GM12878 (cell line): ENCODE data around the gene CFAP54. TPM values are rescaled to one million over a fixed set of nuclear protein-coding genes. Genes with fewer than 3 reads are reported as not detected.

Experiments
- ATAC-seq: fragments of 200-7000 bp; cut with Tn5 transposase; 3 replicates; pipeline ENCODE4 v1.9.1; 2020; ENCODE audit warnings: mild to moderate bottlenecking, moderate library complexity
- BruUV-seq: library from RNA; stranded (reverse); fragments of 400-500 nt; replicated peaks from 2 replicates; lab custom pipeline; 2021; lab: Mats Ljungman, UMichigan
- CTCF ChIA-PET: fragments of 300-600 bp; sonication (Branson Sonifier 250); formaldehyde crosslinking; extraction: SDS; loops from one replicate; lab custom pipeline; 2021; ENCODE audit warnings: inconsistent platforms; lab: Yijun Ruan, JAX
- POLR2A ChIA-PET: fragments of 350-600 bp; formaldehyde crosslinking; extraction: SDS; loops from one replicate; lab custom pipeline; 2021; ENCODE audit warnings: inconsistent platforms; lab: Charles Lee
- RAD21 ChIA-PET: fragments of 300-600 bp; sonication (Branson Sonifier 250); formaldehyde crosslinking; loops from one replicate; lab custom pipeline; 2023; ENCODE audit warnings: antibody characterized with exemption; ENCODE audit not compliant: unreplicated experiment; lab: Charles Lee
- SMC1A ChIA-PET: fragments of 300-600 bp; sonication (Branson Sonifier 250); formaldehyde crosslinking; loops from one replicate; lab custom pipeline; 2023; ENCODE audit not compliant: unreplicated experiment, uncharacterized antibody; lab: Charles Lee
- DNase-seq: peaks from one replicate; pipeline ENCODE4 v3.0.0-alpha.2; 2011; ENCODE audit warnings: low read depth, low spot score
- FAIRE-seq: peaks from 3 replicates; lab custom pipeline; 2011; peaks lifted over from hg19 to GRCh38; lab: Jason Lieb, UNC
- H2AFZ ChIP-seq: 2 replicates; pipeline ENCODE4 v1.6.0; 2011; ENCODE audit warnings: low read depth, low read length, control low read depth; ENCODE audit not compliant: control insufficient read depth
- H3K27ac ChIP-seq: 2 replicates; pipeline ENCODE4 v1.5.1; 2011; ENCODE audit warnings: control low read depth; ENCODE audit not compliant: control insufficient read depth, insufficient read depth
- H3K27me3 ChIP-seq, 2 experiments: replicated peaks in 1 of 2; 2 replicates each; pipeline versions ENCODE4 v1.6.0 to v1.6.1; 2011; ENCODE audit warnings: low read length in 1 of 2; ENCODE audit not compliant: control insufficient read depth in 2 of 2, insufficient read depth in 2 of 2
- H3K36me3 ChIP-seq, 2 experiments: 2 replicates each; pipeline ENCODE4 v1.5.1; 2011; ENCODE audit warnings: low read length in 1 of 2; ENCODE audit not compliant: control insufficient read depth in 2 of 2, insufficient read depth in 2 of 2
- H3K4me1 ChIP-seq: 2 replicates; pipeline ENCODE4 v1.6.1; 2011; ENCODE audit warnings: mild to moderate bottlenecking, low read length, moderate library complexity, mixed read lengths; ENCODE audit not compliant: control insufficient read depth, insufficient read depth
- H3K4me2 ChIP-seq: 2 replicates; pipeline ENCODE4 v1.6.0; 2011; ENCODE audit warnings: control low read depth; ENCODE audit not compliant: control insufficient read depth, insufficient read depth
- H3K4me3 ChIP-seq: fragments of 200-600 bp; sonication (generic); 2 replicates; pipeline ENCODE4 v1.5.1; 2016
- H3K79me2 ChIP-seq: 2 replicates; pipeline ENCODE4 v1.6.0; 2011; ENCODE audit warnings: low read length; ENCODE audit not compliant: control insufficient read depth, insufficient read depth
- H3K9ac ChIP-seq: 2 replicates; pipeline ENCODE4 v1.8.0; 2011; ENCODE audit warnings: low read length, control low read depth, mixed read lengths; ENCODE audit not compliant: control insufficient read depth, insufficient read depth
- H3K9me3 ChIP-seq: replicated peaks from 3 replicates; pipeline ENCODE4 v1.5.1; 2011; ENCODE audit warnings: mild to moderate bottlenecking, low read length; ENCODE audit not compliant: control insufficient read depth, insufficient read depth
- H4K20me1 ChIP-seq: 2 replicates; pipeline ENCODE4 v1.6.0; 2011; ENCODE audit not compliant: control insufficient read depth, insufficient read depth
- CBX3 ChIP-seq: fragments of 200-600 bp; sonication (generic); IDR thresholded peaks from 2 replicates; pipeline ENCODE4 v1.6.1; 2016; ENCODE audit warnings: low read depth, borderline replicate concordance
- CBX5 ChIP-seq: sonication (generic); IDR thresholded peaks from 2 replicates; pipeline ENCODE4 v1.6.1; 2016; ENCODE audit warnings: low read depth, moderate library complexity, mild to moderate bottlenecking, inconsistent platforms
- CREB1 ChIP-seq: IDR thresholded peaks from 2 replicates; pipeline ENCODE4 v1.6.1; 2012; ENCODE audit warnings: low read depth, mild to moderate bottlenecking, inconsistent platforms
- FOXM1 ChIP-seq: IDR thresholded peaks from 2 replicates; pipeline ENCODE4 v1.6.1; 2012; ENCODE audit warnings: low read depth, mild to moderate bottlenecking, inconsistent platforms, low read length, moderate library complexity
- HDAC6 ChIP-seq: fragments of 200-600 bp; sonication (generic); IDR thresholded peaks from one replicate; pipeline ENCODE4 v1.8.0; 2017; ENCODE audit warnings: antibody characterized with exemption; ENCODE audit not compliant: unreplicated experiment
- KLF5 ChIP-seq: fragments of 450-650 bp; IDR thresholded peaks from 2 replicates; pipeline ENCODE4 v1.6.1; 2014; ENCODE audit warnings: mild to moderate bottlenecking; ENCODE audit not compliant: partially characterized antibody
- MLLT1 ChIP-seq: fragments of 450-650 bp; IDR thresholded peaks from 2 replicates; pipeline ENCODE4 v1.6.1; 2016; ENCODE audit warnings: mild to moderate bottlenecking
- NFIC ChIP-seq: IDR thresholded peaks from 2 replicates; pipeline ENCODE4 v1.6.1; 2012; ENCODE audit warnings: low read depth, mild to moderate bottlenecking, inconsistent platforms, low read length, moderate library complexity
- PML ChIP-seq: IDR thresholded peaks from 2 replicates; pipeline ENCODE4 v1.6.1; 2012; ENCODE audit warnings: low read length, inconsistent platforms
- RCOR1 ChIP-seq: conservative IDR thresholded peaks from 2 replicates; pipeline ENCODE4 v1.6.1; 2012; ENCODE audit warnings: low read depth, low read length, improper control_type of control experiment
- SIN3A ChIP-seq: IDR thresholded peaks from 2 replicates; pipeline ENCODE4 v1.6.1; 2012; ENCODE audit warnings: low read depth, low read length, improper control_type of control experiment
- SUPT20H ChIP-seq: IDR thresholded peaks from 2 replicates; pipeline ENCODE4 v1.6.1; 2011; ENCODE audit warnings: low read depth, mild to moderate bottlenecking, low read length, moderate library complexity, borderline replicate concordance; ENCODE audit not compliant: control insufficient read depth
- TBL1XR1 ChIP-seq: IDR thresholded peaks from 2 replicates; pipeline ENCODE4 v1.6.1; 2012; ENCODE audit warnings: low read depth, low read length, improper control_type of control experiment
- WGBS: methylation state at CpG from one replicate; pipeline ENCODE4 v1.1.6; 2016; ENCODE audit warnings: low lambda C conversion rate; ENCODE audit not compliant: insufficient replicate concordance, insufficient coverage; ENCODE audit errors: missing lambda C conversion rate; 5-methylcytosine and 5-hydroxymethylcytosine counted together
- in situ Hi-C: fragments of 300-500 bp; cut with MboI; formaldehyde crosslinking; loops from 9 replicates; pipeline ENCODE4 v1.14.3; 2018; ENCODE audit warnings: mixed read lengths
- intact Hi-C: fragments of 100-400 bp; cut with micrococcal nuclease; formaldehyde crosslinking; loops from one replicate; pipeline ENCODE4 v1.14.2; 2022; ENCODE audit not compliant: unreplicated experiment
- polyA plus RNA-seq, 11 experiments: library from polyadenylated mRNA; depleted of rRNA in 4 of 11; unstranded in 6 of 11; stranded (reverse) in 5 of 11; fragments of >200 nt; fragmentation: Nextera tagmentation in 4 of 11; fragmentation: Illumina TruSeq in 1 of 11; extraction: Ambion mirVana in 4 of 11; extraction: Trizol in 1 of 11; gene quantifications; 1 replicate in 1 of 11; 2 replicates in 10 of 11; pipeline versions ENCODE4 v1.2.1 to v1.2.3, GENCODE V29; 2011 to 2016; ENCODE audit warnings: inconsistent platforms in 2 of 11, missing spikeins in 2 of 11, low read depth in 1 of 11
- total RNA-seq, 4 experiments: library from RNA; depleted of rRNA in 3 of 4; stranded (reverse); fragments of >200 nt in 3 of 4; fragmentation: Illumina TruSeq in 1 of 4; extraction: Trizol in 1 of 4; gene quantifications; 2 replicates each; pipeline versions ENCODE4 v1.2.1 to v1.2.3, GENCODE V29; 2013 to 2021
- TF ChIP-seq, protein P1 (sequence below), 3 experiments: IDR thresholded peaks in 2 of 3; conservative IDR thresholded peaks in 1 of 3; 2 replicates each; pipeline ENCODE4 v1.5.1; 2011; ENCODE audit warnings: low read depth in 3 of 3, low read length in 3 of 3, mild to moderate bottlenecking in 3 of 3, control low read depth in 2 of 3, moderate library complexity in 2 of 3, inconsistent platforms in 1 of 3, mixed read lengths in 1 of 3; ENCODE audit not compliant: control insufficient read depth in 2 of 3, insufficient read depth in 1 of 3; ENCODE audit errors: extremely low read depth in 1 of 3
- TF ChIP-seq, protein P2 (sequence below): IDR thresholded peaks from 2 replicates; pipeline ENCODE4 v1.6.1; 2012; ENCODE audit warnings: low read depth, low read length, improper control_type of control experiment

Gene CFAP54
- total and polyA plus RNA-seq, 10 of the 15 experiments (the other 5 are each of a cell fraction or from before 2014, with no cell fraction given) = 0.19 to 1.5 (median 0.56) TPM

DNA sequence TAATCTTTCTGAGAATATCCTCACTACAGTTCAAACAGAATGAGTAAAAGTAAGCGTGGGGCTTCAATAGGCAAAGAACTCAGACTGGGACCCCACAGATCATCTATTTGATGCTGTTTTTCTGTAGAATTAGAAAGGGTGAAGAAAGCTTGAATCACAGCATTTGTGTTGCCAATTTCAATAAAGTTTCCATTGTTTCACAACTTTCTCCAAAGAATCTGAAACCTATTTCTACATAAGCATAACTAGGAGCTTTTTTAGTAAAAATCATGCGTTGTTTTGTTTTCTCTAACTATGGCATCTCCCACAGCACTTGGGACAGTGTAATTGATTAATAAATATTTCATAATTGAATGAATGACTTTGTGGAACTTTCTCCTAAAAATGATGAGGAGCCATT is 401.0 kb downstream of the CFAP54 start:
- FAIRE-seq (no peak), ATAC-seq (no peak), DNase-seq (no peak)
- ChIA-PET SMC1A (interaction anchor here (0.7 kb wide), 1 partner anchor 263 kb away, joined by 3 read pairs; no protein-coding TSS in a partner anchor), CTCF (no interaction called here), POLR2A (no interaction called here), RAD21 (no interaction called here)
- no peak overlapping the region for H3K9ac ChIP-seq
- peaks cover 1% of the 10 kb centered on the region; the same call in 1 of the 3 replicates for H3K9me3 ChIP-seq
- no peak overlapping the region for H3K27ac ChIP-seq
- H3K4me1 ChIP-seq = no peaks in the 10 kb centered on the region
- in situ Hi-C loops = no loop called here
- no peaks in the 10 kb centered on the region for H4K20me1 ChIP-seq
- H3K27me3 ChIP-seq = no peaks in the 10 kb centered on the region
- no TSS peak for BruUV-seq
- TF ChIP-seq PML (no peak), HDAC6 (no peak)
- 66% methylated on average over 2 of the region's 2 CpGs for WGBS
- H3K4me3 ChIP-seq = no peak overlapping the region
- no peaks in the 10 kb centered on the region for H3K79me2 ChIP-seq
- H3K36me3 ChIP-seq = no peaks in the 10 kb centered on the region
- no peak overlapping the region for H2AFZ ChIP-seq
- H3K4me2 ChIP-seq = no peak overlapping the region
- intact Hi-C loops = no loop called here

DNA sequence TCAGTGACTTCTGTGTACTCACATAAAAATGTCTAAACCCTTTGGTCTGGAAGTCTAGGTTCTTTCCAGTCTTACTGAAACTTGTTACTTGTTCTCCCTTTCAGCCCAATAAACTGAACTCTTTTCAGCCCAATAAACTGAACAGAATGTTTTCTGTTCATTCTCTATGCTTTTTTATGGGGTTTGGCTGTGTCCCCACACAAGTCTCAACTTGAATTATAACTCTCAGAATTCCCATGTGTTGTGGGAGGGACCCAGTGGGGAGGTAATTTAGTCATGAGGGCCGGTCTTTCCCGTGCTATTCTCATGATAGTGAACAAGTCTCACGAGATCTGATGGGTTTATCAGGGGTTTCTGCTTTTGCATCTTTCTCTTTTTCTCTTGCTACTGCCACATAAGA is 402.7 kb downstream of the CFAP54 start:
- Histone ChIP-seq H3K9ac (no peak overlapping the region), H3K36me3 (no peaks in the 10 kb centered on the region), H3K79me2 (no peaks in the 10 kb centered on the region), H3K27me3 (no peaks in the 10 kb centered on the region), H3K4me3 (no peak overlapping the region), H3K4me2 (no peak overlapping the region), H4K20me1 (no peaks in the 10 kb centered on the region), H3K9me3 (peaks cover 1% of the 10 kb centered on the region; the same call in 1 of the 3 replicates), H3K27ac (no peak overlapping the region), H2AFZ (no peak overlapping the region), H3K4me1 (no peaks in the 10 kb centered on the region)
- ATAC-seq (no peak; the same call in 2 of the 3 replicates), DNase-seq (no peak), FAIRE-seq (no peak)
- no TSS peak for BruUV-seq
- intact Hi-C loops = no loop called here
- 22% methylated on average over 3 of the region's 3 CpGs for WGBS
- ChIA-PET RAD21 (no interaction called here), CTCF (interaction anchor here (0.6 kb wide), 1 partner anchor 489 kb away, joined by 3 read pairs; no protein-coding TSS in a partner anchor), POLR2A (no interaction called here), SMC1A (no interaction called here)
- in situ Hi-C loops = no loop called here
- no peak for TF ChIP-seq RCOR1
- no peak for TF ChIP-seq SIN3A
- TF ChIP-seq, protein P1, sequence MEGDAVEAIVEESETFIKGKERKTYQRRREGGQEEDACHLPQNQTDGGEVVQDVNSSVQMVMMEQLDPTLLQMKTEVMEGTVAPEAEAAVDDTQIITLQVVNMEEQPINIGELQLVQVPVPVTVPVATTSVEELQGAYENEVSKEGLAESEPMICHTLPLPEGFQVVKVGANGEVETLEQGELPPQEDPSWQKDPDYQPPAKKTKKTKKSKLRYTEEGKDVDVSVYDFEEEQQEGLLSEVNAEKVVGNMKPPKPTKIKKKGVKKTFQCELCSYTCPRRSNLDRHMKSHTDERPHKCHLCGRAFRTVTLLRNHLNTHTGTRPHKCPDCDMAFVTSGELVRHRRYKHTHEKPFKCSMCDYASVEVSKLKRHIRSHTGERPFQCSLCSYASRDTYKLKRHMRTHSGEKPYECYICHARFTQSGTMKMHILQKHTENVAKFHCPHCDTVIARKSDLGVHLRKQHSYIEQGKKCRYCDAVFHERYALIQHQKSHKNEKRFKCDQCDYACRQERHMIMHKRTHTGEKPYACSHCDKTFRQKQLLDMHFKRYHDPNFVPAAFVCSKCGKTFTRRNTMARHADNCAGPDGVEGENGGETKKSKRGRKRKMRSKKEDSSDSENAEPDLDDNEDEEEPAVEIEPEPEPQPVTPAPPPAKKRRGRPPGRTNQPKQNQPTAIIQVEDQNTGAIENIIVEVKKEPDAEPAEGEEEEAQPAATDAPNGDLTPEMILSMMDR (IDR thresholded peaks at IDR 0.05 in 2 of 3, conservative IDR thresholded peaks at IDR 0.05 in 1 of 3; ENCODE audit: control insufficient read depth in 2 of 3, extremely low read depth in 1 of 3, insufficient read depth in 1 of 3, low read depth in 3 of 3, low read length in 3 of 3) = no peak
- no peak for TF ChIP-seq SUPT20H
- no peak for TF ChIP-seq NFIC
- TF ChIP-seq CBX3 = no peak
- TF ChIP-seq, protein P2, sequence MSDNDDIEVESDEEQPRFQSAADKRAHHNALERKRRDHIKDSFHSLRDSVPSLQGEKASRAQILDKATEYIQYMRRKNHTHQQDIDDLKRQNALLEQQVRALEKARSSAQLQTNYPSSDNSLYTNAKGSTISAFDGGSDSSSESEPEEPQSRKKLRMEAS = no peak
- no peak for TF ChIP-seq TBL1XR1
- TF ChIP-seq FOXM1 = no peak
- no peak for TF ChIP-seq MLLT1
- no peak for TF ChIP-seq CREB1
- TF ChIP-seq KLF5 = no peak
- no peak for TF ChIP-seq CBX5
